ENCODE data around the gene PPP1R1B.

Gene PPP1R1B

DNA sequence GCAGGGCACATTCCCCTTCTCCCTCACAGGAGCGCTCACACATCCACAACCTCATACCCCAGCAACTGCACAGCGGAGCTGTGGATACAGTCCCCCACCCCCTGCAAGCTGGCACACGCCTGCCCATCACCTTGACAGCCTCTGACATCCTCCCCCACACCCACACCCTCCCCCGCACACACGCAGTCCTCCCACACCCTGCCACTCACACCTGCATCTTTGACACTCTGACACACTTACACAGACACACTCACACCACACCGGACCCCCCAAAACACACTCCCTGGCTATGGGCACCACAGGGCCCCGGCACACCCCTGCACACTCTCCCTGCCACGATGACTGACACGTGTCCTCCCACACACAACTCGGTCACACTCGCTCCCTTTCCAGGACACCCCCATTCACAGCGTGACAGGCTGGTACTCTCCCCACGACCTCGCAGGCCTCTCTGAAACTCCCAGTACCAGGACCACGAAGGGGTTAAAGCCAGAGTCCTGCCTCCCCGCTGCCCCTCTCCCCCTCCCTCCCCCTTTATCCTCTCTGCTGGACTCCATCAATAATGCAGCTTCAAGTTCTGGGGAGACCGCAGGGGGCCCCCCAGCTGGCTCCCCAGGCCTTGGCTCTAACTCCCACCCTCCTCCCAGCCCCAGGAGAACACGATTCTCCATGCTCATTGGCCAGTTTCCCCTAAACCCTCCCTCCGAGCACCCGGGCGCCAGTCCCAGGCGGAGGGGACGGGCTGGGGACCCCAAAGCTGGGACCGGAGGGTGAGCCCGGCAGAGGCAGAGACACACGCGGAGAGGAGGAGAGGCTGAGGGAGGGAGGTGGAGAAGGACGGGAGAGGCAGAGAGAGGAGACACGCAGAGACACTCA is at the start of gene PPP1R1B:
Gene PPP1R1B, plus strand, starts transcription at position 782 of the 876 bp plus-strand sequence. CDS start 441 bp downstream, outside the sequence.
- TF ChIP-seq, protein P1, sequence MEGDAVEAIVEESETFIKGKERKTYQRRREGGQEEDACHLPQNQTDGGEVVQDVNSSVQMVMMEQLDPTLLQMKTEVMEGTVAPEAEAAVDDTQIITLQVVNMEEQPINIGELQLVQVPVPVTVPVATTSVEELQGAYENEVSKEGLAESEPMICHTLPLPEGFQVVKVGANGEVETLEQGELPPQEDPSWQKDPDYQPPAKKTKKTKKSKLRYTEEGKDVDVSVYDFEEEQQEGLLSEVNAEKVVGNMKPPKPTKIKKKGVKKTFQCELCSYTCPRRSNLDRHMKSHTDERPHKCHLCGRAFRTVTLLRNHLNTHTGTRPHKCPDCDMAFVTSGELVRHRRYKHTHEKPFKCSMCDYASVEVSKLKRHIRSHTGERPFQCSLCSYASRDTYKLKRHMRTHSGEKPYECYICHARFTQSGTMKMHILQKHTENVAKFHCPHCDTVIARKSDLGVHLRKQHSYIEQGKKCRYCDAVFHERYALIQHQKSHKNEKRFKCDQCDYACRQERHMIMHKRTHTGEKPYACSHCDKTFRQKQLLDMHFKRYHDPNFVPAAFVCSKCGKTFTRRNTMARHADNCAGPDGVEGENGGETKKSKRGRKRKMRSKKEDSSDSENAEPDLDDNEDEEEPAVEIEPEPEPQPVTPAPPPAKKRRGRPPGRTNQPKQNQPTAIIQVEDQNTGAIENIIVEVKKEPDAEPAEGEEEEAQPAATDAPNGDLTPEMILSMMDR (IDR thresholded peaks at IDR 0.05; ENCODE audit: control insufficient read depth, extremely low read depth, insufficient read depth), result no peak
- DNase-seq (ENCODE audit: low read depth), result no peak
- H3K4me3 ChIP-seq (ENCODE audit: low read depth, low read length), result no peak within 1 kb of the TSS

DNA sequence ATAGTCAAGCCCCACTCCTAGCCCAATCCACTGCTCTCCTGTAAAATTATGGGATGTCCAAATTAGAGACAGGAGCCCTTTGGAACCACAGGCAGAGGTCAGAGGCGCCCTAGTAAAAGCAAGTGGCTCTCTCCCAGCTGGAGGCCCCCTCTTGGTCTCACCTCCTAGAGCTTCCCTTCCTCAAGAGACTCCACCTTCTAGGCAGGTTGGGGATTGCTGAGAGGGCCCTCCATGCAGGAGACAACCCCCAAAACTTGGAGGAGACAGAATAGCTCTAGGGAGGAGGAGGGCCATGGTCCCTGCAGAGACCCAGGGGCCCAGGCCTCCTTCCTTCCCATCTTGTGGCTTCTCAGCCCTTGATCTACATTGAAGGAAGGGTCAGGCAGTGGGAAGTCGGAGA is 48.5 kb upstream of the PPP1R1B start:
- H3K4me3 ChIP-seq (ENCODE audit: low read depth, low read length), result no peak overlapping the region
- TF ChIP-seq, protein P1 (IDR thresholded peaks at IDR 0.05; ENCODE audit: control insufficient read depth, extremely low read depth, insufficient read depth), result no peak
- DNase-seq (ENCODE audit: low read depth), result no peak

DNA sequence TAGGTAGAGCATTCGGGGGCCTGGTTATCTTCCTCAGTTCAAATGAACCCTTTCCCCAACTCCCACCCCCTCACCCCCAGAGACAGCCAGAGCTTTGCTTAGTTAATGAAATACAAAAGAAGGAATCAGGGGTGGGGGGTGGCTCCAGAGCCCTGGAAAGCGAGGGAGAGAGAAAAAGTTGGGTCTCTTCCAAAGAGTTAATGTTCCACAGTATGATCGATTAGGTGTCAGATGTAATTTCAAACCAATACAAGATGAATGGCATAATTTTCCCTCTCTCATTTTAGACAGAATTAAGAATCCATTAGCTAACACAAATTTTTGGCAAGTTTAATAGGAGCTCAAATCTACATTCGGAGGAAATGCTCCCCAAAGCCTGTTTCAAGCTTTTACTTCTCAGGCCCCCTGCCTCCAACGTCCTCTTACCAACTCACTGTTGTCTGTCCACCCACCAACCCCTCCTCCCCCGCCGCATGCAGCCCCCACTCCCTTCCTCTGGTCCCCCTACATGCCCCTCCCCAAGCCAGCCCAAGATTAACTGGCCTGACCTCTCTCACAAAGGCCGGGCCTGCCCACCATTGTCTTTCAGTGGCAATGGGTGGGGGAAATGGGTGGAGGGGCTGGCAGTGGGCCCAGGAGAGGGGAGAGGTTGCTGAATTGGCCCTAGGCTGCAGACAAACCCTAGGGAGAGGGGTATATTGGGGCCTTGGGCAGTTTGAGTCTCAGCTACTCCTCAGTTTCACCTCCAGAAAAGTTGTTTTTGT is 47.3 kb upstream of the PPP1R1B start:
- no peak for DNase-seq (ENCODE audit: low read depth)
- H3K4me3 ChIP-seq (ENCODE audit: low read depth, low read length), result no peak overlapping the region
- TF ChIP-seq, protein P1 (IDR thresholded peaks at IDR 0.05; ENCODE audit: control insufficient read depth, extremely low read depth, insufficient read depth), result no peak

DNA sequence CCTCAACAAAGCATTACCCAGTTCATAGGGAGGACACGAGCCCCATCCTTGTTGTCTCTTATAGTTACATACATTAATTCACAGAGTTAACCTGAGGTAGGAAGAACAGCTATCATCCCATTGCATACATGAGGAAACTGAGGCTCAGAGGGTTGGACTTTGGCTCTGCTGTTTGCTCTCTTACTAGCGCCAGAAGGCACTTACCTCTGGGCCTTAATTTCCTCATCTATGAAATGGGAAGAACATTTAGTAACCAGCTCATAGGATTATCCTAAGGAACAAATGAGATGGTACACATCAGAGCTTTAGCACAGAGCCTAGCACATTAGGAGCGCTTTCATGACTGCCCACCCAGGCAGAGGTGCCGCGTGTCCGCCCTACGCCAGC is 46.7 kb upstream of the PPP1R1B start:
- no peak overlapping the region for H3K4me3 ChIP-seq (ENCODE audit: low read depth, low read length)
- DNase-seq (ENCODE audit: low read depth), result no peak
- TF ChIP-seq, protein P1 (IDR thresholded peaks at IDR 0.05; ENCODE audit: control insufficient read depth, extremely low read depth, insufficient read depth), result no peak

DNA sequence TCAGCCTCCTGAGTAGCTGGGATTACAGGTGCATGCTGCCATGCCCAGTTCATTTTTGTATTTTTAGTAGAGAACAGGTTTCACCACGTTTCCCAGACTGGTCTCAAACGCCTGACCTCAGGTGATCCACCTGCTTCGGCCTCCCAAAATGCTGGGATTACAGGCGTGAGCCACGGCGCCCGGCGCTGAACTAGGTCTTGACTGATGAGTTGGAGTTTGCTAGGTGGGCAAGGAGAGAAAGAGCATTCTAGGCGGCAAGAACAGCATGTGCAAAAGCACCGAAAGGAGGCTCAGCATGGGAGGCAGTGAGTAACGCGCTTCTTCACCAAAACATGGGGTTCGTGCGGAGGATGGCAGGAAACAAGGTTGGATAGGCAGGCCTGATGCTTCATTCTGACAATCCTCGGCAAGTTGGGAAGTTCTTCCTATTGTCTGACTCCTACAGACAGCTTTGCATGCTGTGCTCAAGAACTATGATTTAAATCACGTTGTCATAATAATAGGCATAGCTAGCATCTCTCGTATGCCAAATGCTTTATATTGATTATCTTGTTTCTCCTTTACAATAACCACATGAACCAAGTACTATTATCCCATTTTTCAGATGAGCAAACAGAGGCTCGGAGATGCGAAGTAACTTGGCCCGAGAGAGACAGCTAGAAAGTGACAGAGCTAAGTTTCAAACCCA is 45.5 kb upstream of the PPP1R1B start:
- no peak for DNase-seq (ENCODE audit: low read depth)
- H3K4me3 ChIP-seq (ENCODE audit: low read depth, low read length), result no peak overlapping the region
- TF ChIP-seq, protein P1 (IDR thresholded peaks at IDR 0.05; ENCODE audit: control insufficient read depth, extremely low read depth, insufficient read depth), result no peak

DNA sequence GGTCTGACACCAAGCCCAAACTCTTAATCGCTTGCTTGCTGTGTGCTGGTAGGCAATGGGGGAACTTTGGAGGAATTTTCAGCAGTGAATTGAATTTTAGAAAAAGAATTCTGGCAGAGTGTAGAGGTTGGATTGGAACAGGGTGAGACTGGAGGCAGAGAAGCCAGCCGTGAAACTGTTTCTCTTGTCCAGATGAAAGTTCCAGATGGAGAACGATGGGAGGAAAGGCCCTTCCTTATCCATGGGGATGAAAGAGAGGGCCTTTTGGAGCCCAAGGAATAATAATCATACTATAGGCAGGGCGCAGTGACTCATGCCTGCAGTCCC is 45.0 kb upstream of the PPP1R1B start:
- H3K4me3 ChIP-seq (ENCODE audit: low read depth, low read length), result no peak overlapping the region
- TF ChIP-seq, protein P1 (IDR thresholded peaks at IDR 0.05; ENCODE audit: control insufficient read depth, extremely low read depth, insufficient read depth), result no peak
- no peak for DNase-seq (ENCODE audit: low read depth)

Measured in LNCaP clone FGC (cell line).